ENCODE measurements around the gene CSRNP2.

The CSRNP2 gene, protein sequence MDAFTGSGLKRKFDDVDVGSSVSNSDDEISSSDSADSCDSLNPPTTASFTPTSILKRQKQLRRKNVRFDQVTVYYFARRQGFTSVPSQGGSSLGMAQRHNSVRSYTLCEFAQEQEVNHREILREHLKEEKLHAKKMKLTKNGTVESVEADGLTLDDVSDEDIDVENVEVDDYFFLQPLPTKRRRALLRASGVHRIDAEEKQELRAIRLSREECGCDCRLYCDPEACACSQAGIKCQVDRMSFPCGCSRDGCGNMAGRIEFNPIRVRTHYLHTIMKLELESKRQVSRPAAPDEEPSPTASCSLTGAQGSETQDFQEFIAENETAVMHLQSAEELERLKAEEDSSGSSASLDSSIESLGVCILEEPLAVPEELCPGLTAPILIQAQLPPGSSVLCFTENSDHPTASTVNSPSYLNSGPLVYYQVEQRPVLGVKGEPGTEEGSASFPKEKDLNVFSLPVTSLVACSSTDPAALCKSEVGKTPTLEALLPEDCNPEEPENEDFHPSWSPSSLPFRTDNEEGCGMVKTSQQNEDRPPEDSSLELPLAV

DNA sequence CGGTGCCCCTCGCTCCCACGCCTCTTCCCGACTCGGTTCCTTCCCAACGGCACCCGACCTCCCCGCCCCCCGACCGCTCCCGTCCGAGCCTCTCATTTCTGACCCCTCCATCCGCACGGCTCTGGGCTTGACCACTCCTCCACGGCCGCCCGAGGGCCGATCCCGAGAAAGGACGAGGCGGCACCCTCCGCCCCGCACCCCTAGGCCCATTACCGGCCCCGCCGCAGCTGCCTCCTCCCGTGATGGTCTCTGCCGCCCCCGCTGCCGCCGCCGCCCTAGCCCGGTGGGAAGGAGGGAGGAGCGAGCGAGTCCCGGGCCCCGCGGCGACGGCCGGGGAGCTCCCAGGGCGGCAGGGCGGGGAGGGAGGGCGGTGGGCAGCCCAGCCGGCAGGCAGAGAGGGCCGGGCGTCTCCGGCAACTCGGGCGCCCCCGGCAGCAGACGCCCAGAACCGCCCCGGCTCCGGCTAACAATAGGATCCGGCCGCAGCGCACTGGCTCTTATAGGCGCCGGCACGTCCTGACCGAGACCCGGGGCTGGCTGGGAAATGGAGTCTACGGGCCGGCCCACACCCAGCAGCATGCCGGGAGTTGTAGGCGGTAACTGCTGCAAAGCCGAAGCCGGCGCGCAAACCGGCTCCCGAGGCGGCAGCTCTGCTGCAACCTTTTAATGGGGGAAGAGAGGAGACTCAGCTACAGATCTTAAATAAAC is at the start of gene CSRNP2:
TSS of gene CSRNP2 (minus strand) at position 471 of the 708 bp plus-strand sequence. CDS start 7,035 bp downstream, outside the sequence.
- TF ChIP-seq CTCF (IDR thresholded peaks at IDR 0.05) = peak; percentile 21
- TF ChIP-seq ZFX (IDR thresholded peaks at IDR 0.05; ENCODE audit: borderline replicate concordance) = no peak
- peak within 1 kb of the TSS; percentile 84 for H3K27ac ChIP-seq

- H3K27ac ChIP-seq = peak overlapping the region; percentile 19
- TF ChIP-seq ZFX (IDR thresholded peaks at IDR 0.05; ENCODE audit: borderline replicate concordance) (no peak), CTCF (IDR thresholded peaks at IDR 0.05) (no peak)
These were observed 49.3 kb upstream of the CSRNP2 start for GRCh38 chr12:51132693-51133092.

DNA sequence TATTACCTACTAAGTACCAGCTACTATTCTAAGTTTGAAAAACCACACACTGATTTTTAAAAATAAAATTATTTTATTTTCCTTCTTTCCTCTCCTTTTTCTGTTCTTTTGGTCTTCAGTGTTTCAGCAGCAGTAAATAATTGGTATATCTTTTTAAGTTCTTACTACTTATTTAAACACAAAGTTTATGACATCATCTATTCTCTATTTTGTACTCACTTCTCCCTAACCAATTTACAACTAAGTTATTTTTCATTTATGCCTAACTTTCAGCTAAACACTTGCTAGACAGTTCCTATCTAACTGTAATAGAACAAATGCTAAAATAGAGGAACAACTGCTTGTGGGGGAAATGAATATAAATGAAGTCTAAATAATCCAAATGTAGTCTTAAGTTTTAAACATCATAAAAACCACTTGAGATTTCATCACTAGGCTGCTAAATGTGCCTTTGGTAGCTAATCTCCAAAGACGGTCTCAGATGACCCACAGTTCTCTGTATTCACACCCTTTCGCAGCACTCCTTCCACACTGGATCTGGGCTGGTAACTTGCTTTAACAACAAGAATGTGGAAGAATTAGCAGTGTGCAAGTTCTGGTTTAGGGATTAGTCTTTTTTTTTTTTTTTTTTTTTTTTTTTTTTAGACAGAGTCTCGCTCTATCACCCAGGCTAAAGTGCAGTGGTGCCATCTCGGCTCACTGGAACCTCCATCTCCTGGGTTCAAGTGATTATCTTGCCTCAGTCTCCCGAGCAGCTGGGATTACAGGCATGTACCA is 48.5 kb upstream of the CSRNP2 start:
- H3K27ac ChIP-seq = no peak overlapping the region
- TF ChIP-seq CTCF (IDR thresholded peaks at IDR 0.05) = no peak
- TF ChIP-seq ZFX (IDR thresholded peaks at IDR 0.05; ENCODE audit: borderline replicate concordance) = no peak

DNA sequence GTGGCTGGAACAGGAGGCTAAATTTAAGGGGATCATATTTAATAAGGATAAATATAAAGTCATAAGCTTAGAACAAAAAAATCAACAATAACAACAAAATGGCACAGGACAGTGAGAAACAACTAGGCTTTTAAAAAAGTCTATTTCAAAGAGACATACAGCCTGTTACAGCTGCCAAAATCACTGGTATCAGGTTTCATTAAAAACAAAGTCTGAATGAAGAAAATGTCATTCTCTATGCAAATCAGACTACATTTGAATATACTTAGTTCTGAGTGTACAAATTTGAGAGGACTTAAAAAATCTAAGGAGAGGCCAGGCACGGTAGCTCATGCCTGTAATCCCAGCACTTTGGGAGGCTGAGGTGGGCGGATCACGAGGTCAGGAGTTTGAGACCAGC is 45.5 kb upstream of the CSRNP2 start:
- TF ChIP-seq CTCF (IDR thresholded peaks at IDR 0.05) = no peak
- no peak for TF ChIP-seq ZFX (IDR thresholded peaks at IDR 0.05; ENCODE audit: borderline replicate concordance)
- no peak overlapping the region; the same call in 1 of the 2 replicates for H3K27ac ChIP-seq

DNA sequence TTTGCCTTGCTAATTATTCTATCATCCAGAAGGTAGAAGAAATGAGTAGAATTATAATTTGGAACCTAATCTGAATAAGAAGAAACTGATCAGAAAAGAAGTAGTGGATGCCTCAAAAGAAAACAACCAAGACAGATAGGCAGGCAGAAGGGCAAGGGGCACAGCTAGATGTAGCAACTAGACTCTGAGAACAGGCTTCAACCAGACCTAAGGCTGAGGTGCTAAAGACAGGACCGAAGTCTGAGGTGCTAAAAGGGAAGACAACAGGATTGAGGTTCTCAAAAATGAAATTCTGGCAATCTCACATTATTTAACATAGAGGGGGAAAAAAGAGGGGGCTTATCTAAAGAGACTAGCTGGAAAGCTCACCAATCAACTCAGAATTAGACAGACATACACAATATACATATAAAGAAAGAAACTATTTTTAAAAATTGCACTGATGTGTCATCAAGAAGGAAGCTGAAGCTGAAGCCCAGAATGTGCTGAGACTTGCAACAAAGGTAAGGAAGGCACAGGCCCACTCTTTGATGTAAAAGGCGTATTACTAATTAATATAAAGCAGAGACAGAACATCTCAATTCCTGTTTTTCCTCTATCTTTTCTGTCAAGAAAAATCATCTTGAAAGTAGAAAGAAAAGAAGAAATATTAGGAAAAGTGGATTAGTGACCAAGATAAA is 43.8 kb upstream of the CSRNP2 start:
- no peak overlapping the region for H3K27ac ChIP-seq
- TF ChIP-seq ZFX (IDR thresholded peaks at IDR 0.05; ENCODE audit: borderline replicate concordance) (no peak), CTCF (IDR thresholded peaks at IDR 0.05) (no peak)

- no peak for TF ChIP-seq ZFX (IDR thresholded peaks at IDR 0.05; ENCODE audit: borderline replicate concordance)
- TF ChIP-seq CTCF (IDR thresholded peaks at IDR 0.05) = no peak
- no peak overlapping the region for H3K27ac ChIP-seq
These were observed 42.9 kb upstream of the CSRNP2 start for GRCh38 chr12:51126297-51126696.

Data from 22Rv1 (cell line).